Keratinocyte (primary cell): ENCODE results near the gene TNIP1. TPM values are rescaled to one million over a fixed set of nuclear protein-coding genes. Genes with fewer than 3 reads are reported as not detected.

Experiments used
- DNase-seq: peaks from one replicate; pipeline ENCODE4 v3.0.0-alpha.2; 2011; ENCODE audit warnings: low read depth, missing footprints, low spot score
- FAIRE-seq: peaks from 2 replicates; lab custom pipeline; 2011; peaks lifted over from hg19 to GRCh38; lab: Jason Lieb, UNC
- H2AFZ ChIP-seq: 2 replicates; pipeline ENCODE4 v1.6.0; 2012; ENCODE audit warnings: low read length, control low read depth, inconsistent platforms; ENCODE audit not compliant: control insufficient read depth
- H3K27ac ChIP-seq: 2 replicates; pipeline ENCODE4 v1.5.1; 2011; ENCODE audit warnings: low read length; ENCODE audit not compliant: control insufficient read depth, insufficient read depth
- H3K27me3 ChIP-seq: 3 replicates; pipeline ENCODE4 v1.6.0; 2011; ENCODE audit warnings: low read length; ENCODE audit not compliant: control insufficient read depth, insufficient read depth; ENCODE audit errors: extremely low read depth
- H3K36me3 ChIP-seq, 2 experiments: 2 replicates in 1 of 2; 3 replicates in 1 of 2; pipeline ENCODE4 v1.5.1; 2011; ENCODE audit warnings: low read length in 2 of 2, mild to moderate bottlenecking in 1 of 2; ENCODE audit not compliant: control insufficient read depth in 2 of 2, insufficient read depth in 2 of 2; ENCODE audit errors: extremely low read depth in 1 of 2
- H3K4me1 ChIP-seq: 3 replicates; pipeline ENCODE4 v1.5.1; 2011; ENCODE audit warnings: low read length; ENCODE audit not compliant: control insufficient read depth, insufficient read depth; ENCODE audit errors: extremely low read depth
- H3K4me2 ChIP-seq: 3 replicates; pipeline ENCODE4 v1.6.0; 2011; ENCODE audit warnings: low read depth, low read length; ENCODE audit not compliant: control insufficient read depth, insufficient read depth; ENCODE audit errors: extremely low read depth
- H3K4me3 ChIP-seq, 3 experiments: fragments of 200-600 bp in 1 of 3; sonication (generic) in 1 of 3; 2 replicates in 2 of 3; 3 replicates in 1 of 3; pipeline ENCODE4 v1.5.1; 2011 to 2016; ENCODE audit warnings: low read length in 3 of 3, mild to moderate bottlenecking in 3 of 3, control low read depth in 2 of 3, inconsistent platforms in 1 of 3, low read depth in 1 of 3, mixed read lengths in 1 of 3, mixed run types in 1 of 3, moderate library complexity in 1 of 3; ENCODE audit not compliant: control insufficient read depth in 2 of 3, insufficient read depth in 2 of 3; ENCODE audit errors: extremely low read depth in 1 of 3
- H3K79me2 ChIP-seq: 2 replicates; pipeline ENCODE4 v1.6.0; 2012; ENCODE audit warnings: low read length; ENCODE audit not compliant: control insufficient read depth, insufficient read depth
- H3K9ac ChIP-seq: 3 replicates; pipeline ENCODE4 v1.6.0; 2011; ENCODE audit warnings: low read length; ENCODE audit not compliant: control insufficient read depth, insufficient read depth; ENCODE audit errors: extremely low read depth
- H3K9me1 ChIP-seq: 3 replicates; pipeline ENCODE4 v1.6.0; 2011; ENCODE audit warnings: low read length; ENCODE audit not compliant: control insufficient read depth, insufficient read depth; ENCODE audit errors: extremely low read depth
- H3K9me3 ChIP-seq: 2 replicates; pipeline ENCODE4 v1.5.1; 2012; ENCODE audit warnings: low read depth, low read length; ENCODE audit not compliant: control insufficient read depth
- H4K20me1 ChIP-seq: 3 replicates; pipeline ENCODE4 v1.6.0; 2011; ENCODE audit warnings: low read length; ENCODE audit not compliant: control insufficient read depth, insufficient read depth; ENCODE audit errors: extremely low read depth
- CTCF ChIP-seq, 3 experiments: IDR thresholded peaks in 1 of 3; conservative IDR thresholded peaks in 1 of 3; optimal IDR thresholded peaks in 1 of 3; 2 replicates in 2 of 3; 3 replicates in 1 of 3; pipeline versions ENCODE3 to v1.5.1; 2011; ENCODE audit warnings: low read length in 3 of 3, mild to moderate bottlenecking in 3 of 3, moderate library complexity in 2 of 3, control low read depth in 1 of 3, inconsistent platforms in 1 of 3; ENCODE audit not compliant: insufficient read depth in 2 of 3; ENCODE audit errors: extremely low read depth in 1 of 3
- EZH2 ChIP-seq: IDR thresholded peaks from one replicate; pipeline ENCODE4 v1.6.1; 2012; ENCODE audit warnings: inconsistent platforms, mild to moderate bottlenecking, low read length, moderate library complexity
- dilution Hi-C: fragments of 300-500 bp; cut with MboI; formaldehyde crosslinking; loops from one replicate; pipeline ENCODE4 v1.7.0; 2020; ENCODE audit warnings: low sequenced_read_pairs; ENCODE audit not compliant: extremely low pct_ligation_motif_present
- polyA plus RNA-seq, 5 experiments: library from polyadenylated mRNA; depleted of rRNA in 3 of 5; stranded (reverse) in 3 of 5; stranded (forward) in 1 of 5; unstranded in 1 of 5; fragments of >200 nt; gene quantifications; 1 replicate in 1 of 5; 2 replicates in 3 of 5; 3 replicates in 1 of 5; pipeline versions ENCODE4 v1.2.1 to v1.2.3, GENCODE V29; 2011 to 2012; ENCODE audit warnings: missing spikeins in 2 of 5, low read depth in 1 of 5, low replicate concordance in 1 of 5

Gene TNIP1
- polyA plus RNA-seq, 1 donor (not counting 4 experiments of a cell fraction or from before 2014, with no cell fraction given) = 47.9 TPM

DNA sequence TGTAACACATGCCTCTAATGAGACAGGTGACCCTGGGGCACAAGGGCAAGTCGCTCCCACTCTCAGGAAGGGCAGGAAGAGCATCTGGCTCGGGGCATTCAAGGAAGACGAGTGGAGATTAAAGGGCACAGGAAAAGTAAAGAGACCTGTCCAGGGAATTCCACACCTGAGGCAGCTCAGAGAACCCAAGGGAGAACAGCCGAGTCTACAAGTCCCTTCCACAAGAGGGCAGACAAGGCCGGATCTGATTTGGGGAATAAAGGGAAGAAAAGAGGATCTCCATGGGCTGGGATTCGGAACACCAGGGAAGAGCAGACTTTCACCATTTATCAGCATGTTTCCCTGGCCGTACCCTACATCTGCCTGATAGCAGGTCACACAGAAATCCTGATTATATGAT lies 32.3 kb downstream of the TNIP1 start:
- Histone ChIP-seq H3K9me3 (no peaks in the 10 kb centered on the region), H3K36me3 (peaks cover 43 to 69% of the 10 kb centered on the region in 2 experiments), H3K4me2 (no peak overlapping the region), H3K27me3 (no peaks in the 10 kb centered on the region), H3K4me3 (no peak overlapping the region), H4K20me1 (peaks cover 3% of the 10 kb centered on the region), H3K9ac (no peak overlapping the region), H3K27ac (no peak overlapping the region), H3K4me1 (no peaks in the 10 kb centered on the region), H3K79me2 (no peaks in the 10 kb centered on the region), H3K9me1 (no peaks in the 10 kb centered on the region), H2AFZ (no peak overlapping the region)
- DNase-seq = no peak
- TF ChIP-seq EZH2 (no peak), CTCF (optimal IDR thresholded peaks at IDR 0.05 in 1 of 3, IDR thresholded peaks at IDR 0.05 in 1 of 3, conservative IDR thresholded peaks at IDR 0.05 in 1 of 3; ENCODE audit: extremely low read depth in 1 of 3, insufficient read depth in 2 of 3, low read length in 3 of 3) (peak; percentile 36 to 43 (median 39))
- no peak for FAIRE-seq
- dilution Hi-C loops = no loop called here

DNA sequence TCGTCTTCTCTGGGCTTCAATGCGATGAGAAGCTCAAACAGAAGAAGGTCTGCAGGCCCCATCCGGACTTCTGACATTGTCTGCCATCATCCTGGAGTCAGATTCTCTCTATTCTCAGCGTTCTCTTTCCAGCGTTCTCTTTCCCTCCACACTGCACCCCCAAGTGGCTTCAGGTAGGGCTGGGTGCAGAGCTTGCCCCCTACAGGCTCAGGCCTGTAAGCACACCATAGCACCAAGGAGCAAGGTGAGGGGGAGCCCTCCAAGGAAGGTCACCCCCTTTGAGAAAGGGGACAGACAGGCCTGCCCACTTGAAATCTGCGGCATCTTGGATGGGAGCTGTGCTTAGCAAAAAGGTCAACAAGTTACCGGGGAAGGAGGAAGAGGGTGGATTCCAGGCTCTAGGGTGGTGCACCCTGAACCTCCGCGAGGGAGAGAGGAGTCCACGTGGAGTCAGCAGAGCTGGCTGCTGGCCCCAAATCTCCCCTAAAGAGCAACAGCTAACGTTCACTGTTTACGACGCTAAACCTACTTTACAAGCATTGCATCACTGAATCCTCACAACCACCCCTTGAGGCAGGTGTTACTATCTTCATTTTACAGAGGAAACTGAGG lies 32.9 kb downstream of the TNIP1 start:
- dilution Hi-C loops = no loop called here
- H3K79me2 ChIP-seq = no peaks in the 10 kb centered on the region
- no peaks in the 10 kb centered on the region for H3K9me3 ChIP-seq
- TF ChIP-seq EZH2 (no peak), CTCF (optimal IDR thresholded peaks at IDR 0.05 in 1 of 3, IDR thresholded peaks at IDR 0.05 in 1 of 3, conservative IDR thresholded peaks at IDR 0.05 in 1 of 3; ENCODE audit: extremely low read depth in 1 of 3, insufficient read depth in 2 of 3, low read length in 3 of 3) (peak; percentile 84 to 92 (median 90))
- peaks cover 3% of the 10 kb centered on the region for H4K20me1 ChIP-seq
- no peak overlapping the region for H3K4me3 ChIP-seq
- no peak overlapping the region for H3K4me2 ChIP-seq
- no peaks in the 10 kb centered on the region for H3K4me1 ChIP-seq
- no peaks in the 10 kb centered on the region for H3K27me3 ChIP-seq
- H3K27ac ChIP-seq = no peak overlapping the region
- no peak overlapping the region for H2AFZ ChIP-seq
- H3K9ac ChIP-seq = no peak overlapping the region
- peak; percentile 23 for FAIRE-seq
- H3K36me3 ChIP-seq = peaks cover 41 to 72% of the 10 kb centered on the region in 2 experiments
- no peak for DNase-seq
- H3K9me1 ChIP-seq = no peaks in the 10 kb centered on the region
